Skeletal muscle satellite cell (primary cell): Measurements from ENCODE around the gene MTMR3.
"Not testable (repeated sequence)": the region's sequence is repeated elsewhere in the genome, so short reads cannot be mapped to it uniquely, and the experiment has no call there.

Experiments used
- H3K27me3 ChIP-seq: 2 replicates; pipeline ENCODE4 v1.7.0; 2013; ENCODE audit warnings: low read length; ENCODE audit not compliant: control insufficient read depth, insufficient read depth
- H3K36me3 ChIP-seq: 2 replicates; pipeline ENCODE4 v1.7.0; 2013; ENCODE audit warnings: mild to moderate bottlenecking, control low read depth, low read length; ENCODE audit not compliant: insufficient read depth
- H3K4me1 ChIP-seq: 2 replicates; pipeline ENCODE4 v1.7.0; 2013; ENCODE audit warnings: low read length; ENCODE audit not compliant: control insufficient read depth, insufficient read depth
- H3K4me2 ChIP-seq: 2 replicates; pipeline ENCODE4 v1.7.0; 2013; ENCODE audit warnings: mild to moderate bottlenecking, low read length
- H3K4me3 ChIP-seq: 2 replicates; pipeline ENCODE4 v1.7.0; 2013; ENCODE audit warnings: low read length
- H3K9ac ChIP-seq: 2 replicates; pipeline ENCODE4 v1.7.0; 2013; ENCODE audit warnings: mild to moderate bottlenecking, low read depth, low read length, moderate library complexity
- H3K9me3 ChIP-seq: replicated peaks from 2 replicates; pipeline ENCODE4 v1.7.0; 2013; ENCODE audit warnings: mild to moderate bottlenecking, control low read depth, low read length

The MTMR3 gene

GRCh38 chr22:29848111-29848510, 34.9 kb upstream of the MTMR3 start:
- H3K9ac ChIP-seq, result no peak overlapping the region
- H3K9me3 ChIP-seq, result no peaks in the 10 kb centered on the region
- no peaks in the 10 kb centered on the region for H3K36me3 ChIP-seq
- H3K4me2 ChIP-seq, result no peak overlapping the region
- H3K4me3 ChIP-seq, result no peak overlapping the region
- peaks cover 3% of the 10 kb centered on the region for H3K27me3 ChIP-seq
- H3K4me1 ChIP-seq, result peaks cover 5% of the 10 kb centered on the region

GRCh38 chr22:29854432-29854831, 28.5 kb upstream of the MTMR3 start:
- H3K4me1 ChIP-seq, result peaks cover 4% of the 10 kb centered on the region
- H3K4me3 ChIP-seq, result no peak overlapping the region
- no peak overlapping the region for H3K4me2 ChIP-seq
- no peak overlapping the region for H3K9ac ChIP-seq
- H3K27me3 ChIP-seq, result peaks cover 12% of the 10 kb centered on the region
- H3K36me3 ChIP-seq, result no peaks in the 10 kb centered on the region
- no peaks in the 10 kb centered on the region for H3K9me3 ChIP-seq

- H3K9ac ChIP-seq, result no peak overlapping the region
- H3K4me2 ChIP-seq, result no peak overlapping the region
- H3K4me1 ChIP-seq, result peaks cover 4% of the 10 kb centered on the region
- H3K4me3 ChIP-seq, result no peak overlapping the region
- H3K36me3 ChIP-seq, result no peaks in the 10 kb centered on the region
- peaks cover 12% of the 10 kb centered on the region for H3K27me3 ChIP-seq
- no peaks in the 10 kb centered on the region for H3K9me3 ChIP-seq
Measured at GRCh38 chr22:29855611-29856181, 27.3 kb upstream of the MTMR3 start.

GRCh38 chr22:29856496-29856895, 26.5 kb upstream of the MTMR3 start:
- no peaks in the 10 kb centered on the region for H3K9me3 ChIP-seq
- H3K9ac ChIP-seq, result no peak overlapping the region
- H3K27me3 ChIP-seq, result peaks cover 10% of the 10 kb centered on the region
- H3K4me1 ChIP-seq, result peaks cover 4% of the 10 kb centered on the region
- H3K4me3 ChIP-seq, result no peak overlapping the region
- H3K4me2 ChIP-seq, result no peak overlapping the region
- no peaks in the 10 kb centered on the region for H3K36me3 ChIP-seq

- H3K4me2 ChIP-seq, H3K9me3 ChIP-seq, H3K4me1 ChIP-seq, H3K9ac ChIP-seq, H3K36me3 ChIP-seq, H3K4me3 ChIP-seq, H3K27me3 ChIP-seq: not testable (repeated sequence)
Measured at GRCh38 chr22:29859030-29859429, 23.9 kb upstream of the MTMR3 start.

GRCh38 chr22:29860006-29860766, 22.8 kb upstream of the MTMR3 start:
- no peak overlapping the region for H3K4me3 ChIP-seq
- H3K9ac ChIP-seq, result no peak overlapping the region
- peaks cover 4% of the 10 kb centered on the region for H3K4me1 ChIP-seq
- no peaks in the 10 kb centered on the region for H3K36me3 ChIP-seq
- H3K27me3 ChIP-seq, result peaks cover 6% of the 10 kb centered on the region
- H3K9me3 ChIP-seq, result no peaks in the 10 kb centered on the region
- no peak overlapping the region for H3K4me2 ChIP-seq

- H3K27me3 ChIP-seq, result no peaks in the 10 kb centered on the region
- H3K9ac ChIP-seq, result no peak overlapping the region
- no peaks in the 10 kb centered on the region for H3K4me1 ChIP-seq
- no peak overlapping the region for H3K4me2 ChIP-seq
- H3K9me3 ChIP-seq, result no peaks in the 10 kb centered on the region
- no peak overlapping the region for H3K4me3 ChIP-seq
- H3K36me3 ChIP-seq, result no peaks in the 10 kb centered on the region
Measured at GRCh38 chr22:29861672-29862297, 21.2 kb upstream of the MTMR3 start.

- not testable (repeated sequence) for H3K36me3 ChIP-seq, H3K27me3 ChIP-seq, H3K9me3 ChIP-seq, H3K4me1 ChIP-seq, H3K9ac ChIP-seq, H3K4me2 ChIP-seq, H3K4me3 ChIP-seq
Measured at GRCh38 chr22:29865572-29865971, 17.4 kb upstream of the MTMR3 start.

GRCh38 chr22:29867260-29867659, 15.7 kb upstream of the MTMR3 start:
- Histone ChIP-seq H3K36me3 (no peaks in the 10 kb centered on the region), H3K4me1 (no peaks in the 10 kb centered on the region), H3K4me3 (no peak overlapping the region), H3K9me3 (no peaks in the 10 kb centered on the region), H3K27me3 (peaks cover 3% of the 10 kb centered on the region), H3K4me2 (no peak overlapping the region), H3K9ac (no peak overlapping the region)

- H3K9ac ChIP-seq, result no peak overlapping the region
- H3K36me3 ChIP-seq, result no peaks in the 10 kb centered on the region
- no peaks in the 10 kb centered on the region for H3K4me1 ChIP-seq
- peaks cover 6% of the 10 kb centered on the region for H3K27me3 ChIP-seq
- H3K4me3 ChIP-seq, result no peak overlapping the region
- H3K4me2 ChIP-seq, result no peak overlapping the region
- H3K9me3 ChIP-seq, result no peaks in the 10 kb centered on the region
Measured at GRCh38 chr22:29867851-29868250, 15.1 kb upstream of the MTMR3 start.

GRCh38 chr22:29870574-29870973, 12.4 kb upstream of the MTMR3 start:
- no peak overlapping the region for H3K9ac ChIP-seq
- H3K4me1 ChIP-seq, result no peaks in the 10 kb centered on the region
- H3K27me3 ChIP-seq, result peaks cover 9% of the 10 kb centered on the region
- H3K4me2 ChIP-seq, result no peak overlapping the region
- no peaks in the 10 kb centered on the region for H3K36me3 ChIP-seq
- H3K9me3 ChIP-seq, result no peaks in the 10 kb centered on the region
- no peak overlapping the region for H3K4me3 ChIP-seq

GRCh38 chr22:29871684-29872083, 11.3 kb upstream of the MTMR3 start:
- no peaks in the 10 kb centered on the region for H3K9me3 ChIP-seq
- no peaks in the 10 kb centered on the region for H3K4me1 ChIP-seq
- H3K4me2 ChIP-seq, result no peak overlapping the region
- no peak overlapping the region for H3K4me3 ChIP-seq
- H3K36me3 ChIP-seq, result no peaks in the 10 kb centered on the region
- H3K9ac ChIP-seq, result no peak overlapping the region
- H3K27me3 ChIP-seq, result peaks cover 9% of the 10 kb centered on the region
